ENCODE measurements around the gene SLC22A25.
"Not testable (repeated sequence)": the region's sequence is repeated elsewhere in the genome, so short reads cannot be mapped to it uniquely, and the experiment has no call there.

SLC22A25 gene

GRCh38 chr11:63235471-63236461, 7.6 kb downstream of the SLC22A25 start:
- DNase-seq (ENCODE audit: low read depth in 2 of 2), result not testable (repeated sequence)

GRCh38 chr11:63229815-63230214, 13.6 kb downstream of the SLC22A25 start:
- DNase-seq (ENCODE audit: low read depth in 2 of 2), result no peak

- DNase-seq (ENCODE audit: low read depth in 2 of 2), result no peak
These were observed 15.8 kb downstream of the SLC22A25 start for GRCh38 chr11:63227521-63228107.

- DNase-seq (ENCODE audit: low read depth in 2 of 2), result no peak
These were observed 16.8 kb downstream of the SLC22A25 start for GRCh38 chr11:63226488-63227114.

- no peak for DNase-seq (ENCODE audit: low read depth in 2 of 2)
These were observed 29.3 kb downstream of the SLC22A25 start for GRCh38 chr11:63214093-63214492.

- DNase-seq (ENCODE audit: low read depth in 2 of 2), result no peak
These were observed 30.7 kb downstream of the SLC22A25 start for GRCh38 chr11:63212742-63213141.

- DNase-seq (ENCODE audit: low read depth in 2 of 2), result no peak
These were observed 33.3 kb downstream of the SLC22A25 start for GRCh38 chr11:63210111-63210510.

Data from stimulated activated CD8-positive, alpha-beta memory T cell treated with anti-CD3 and anti-CD28 coated beads, Interleukin-7, amount 100 ng/mL, for 4 hours (primary cell).